Activated CD8-positive, alpha-beta memory T cell treated with anti-CD3 and anti-CD28 coated beads for 4 hours (primary cell): ENCODE results near the gene RGS2.

Experiments
- DNase-seq, 2 donors: peaks; one replicate each; pipeline ENCODE4 v3.0.0-alpha.2; 2020; ENCODE audit warnings: low read depth in 2 of 2

The RGS2 gene

GRCh38 chr1:192795916-192796618, 12.8 kb upstream of the RGS2 start:
- DNase-seq: no peak

GRCh38 chr1:192797143-192797542, 11.7 kb upstream of the RGS2 start:
- DNase-seq: no peak

- no peak for DNase-seq
Observed at GRCh38 chr1:192797891-192798290, 10.9 kb upstream of the RGS2 start.

GRCh38 chr1:192801451-192801850, 7.4 kb upstream of the RGS2 start:
- no peak for DNase-seq

- no peak for DNase-seq
Observed at GRCh38 chr1:192802406-192802805, 6.4 kb upstream of the RGS2 start.

- no peak for DNase-seq
Observed at GRCh38 chr1:192803501-192803900, 5.3 kb upstream of the RGS2 start.

- peak in 1 of 2 donors; percentile 7 for DNase-seq
Observed at GRCh38 chr1:192805832-192806323, 3.0 kb upstream of the RGS2 start.

GRCh38 chr1:192807211-192808162, 1.4 kb upstream of the RGS2 start:
- DNase-seq: no peak

- DNase-seq: no peak
Observed at GRCh38 chr1:192808163-192808517, 699 bp upstream of the RGS2 start.

GRCh38 chr1:192809307-192810252, 741 bp downstream of the RGS2 start:
- no peak for DNase-seq

- DNase-seq: no peak
Observed at GRCh38 chr1:192810253-192810880, 1.5 kb downstream of the RGS2 start.

GRCh38 chr1:192811006-192811405, 2.2 kb downstream of the RGS2 start:
- no peak for DNase-seq

GRCh38 chr1:192811594-192812239, 2.9 kb downstream of the RGS2 start:
- no peak for DNase-seq

GRCh38 chr1:192812420-192813209, 3.8 kb downstream of the RGS2 start:
- DNase-seq: no peak

GRCh38 chr1:192814805-192815204, 6.0 kb downstream of the RGS2 start:
- DNase-seq: no peak

- no peak for DNase-seq
Observed at GRCh38 chr1:192817246-192817645, 8.4 kb downstream of the RGS2 start.

- DNase-seq: no peak
Observed at GRCh38 chr1:192821296-192821695, 12.5 kb downstream of the RGS2 start.

GRCh38 chr1:192824511-192824910, 15.7 kb downstream of the RGS2 start:
- no peak for DNase-seq

GRCh38 chr1:192826791-192827546, 18.1 kb downstream of the RGS2 start:
- no peak for DNase-seq
